HCT116 (cell line): Measurements from ENCODE around the gene EIF5A2. TPM values are rescaled to one million over a fixed set of nuclear protein-coding genes. Genes with fewer than 3 reads are reported as not detected.

Source experiments
- ATAC-seq: fragments of 200-7000 bp; cut with Tn5 transposase; 2 replicates; pipeline ENCODE4 v1.9.1; 2020; ENCODE audit warnings: mild to moderate bottlenecking, moderate library complexity
- BruUV-seq: library from RNA; stranded (reverse); fragments of 400-500 nt; replicated peaks from 2 replicates; lab custom pipeline; 2021; lab: Mats Ljungman, UMichigan
- CTCF ChIA-PET: fragments of 300-600 bp; sonication (Branson Sonifier 250); formaldehyde crosslinking; loops from one replicate; lab custom pipeline; 2021; ENCODE audit warnings: antibody characterized with exemption; lab: Charles Lee
- POLR2A ChIA-PET: fragments of 300-600, 350-600 bp; sonication (Branson Sonifier 250); formaldehyde crosslinking; loops from one replicate; lab custom pipeline; 2021; ENCODE audit warnings: antibody characterized with exemption; lab: Charles Lee
- RAD21 ChIA-PET, 2 experiments: fragments of 300-600 bp; sonication (Branson Sonifier 250); formaldehyde crosslinking; loops; one replicate each; lab custom pipeline; 2023; ENCODE audit warnings: low total read pairs in 2 of 2; ENCODE audit not compliant: uncharacterized antibody in 2 of 2, unreplicated experiment in 2 of 2, low non-redundant PET in 1 of 2; lab: Charles Lee
- DNase-seq: peaks from one replicate; pipeline ENCODE4 v3.0.0-alpha.2; 2010; ENCODE audit warnings: low read depth, low spot score
- H2AFZ ChIP-seq: fragments of 200-600 bp; shearing (Covaris generic), sonication (generic); 2 replicates; pipeline ENCODE4 v1.6.1; 2017; ENCODE audit warnings: low read depth, mixed run types, mixed read lengths, antibody characterized with exemption, low read length; ENCODE audit not compliant: poor library complexity, severe bottlenecking
- H3K27ac ChIP-seq: 2 replicates; pipeline ENCODE4 v1.5.1; 2012; ENCODE audit warnings: low read depth, low read length
- H3K27me3 ChIP-seq: fragments of 200-600 bp; sonication (generic); 2 replicates; pipeline ENCODE4 v1.6.1; 2016; ENCODE audit warnings: mixed run types, low read length, mixed read lengths; ENCODE audit not compliant: insufficient read depth
- H3K36me3 ChIP-seq, 2 experiments: fragments of 200-500 bp in 1 of 2; fragments of 200-600 bp in 1 of 2; sonication (Bioruptor generic) in 1 of 2; sonication (generic) in 1 of 2; 2 replicates each; pipeline versions ENCODE4 v1.5.1 to v1.6.1; 2014 to 2016; ENCODE audit warnings: low read length in 2 of 2, inconsistent platforms in 1 of 2, mixed read lengths in 1 of 2, mixed run types in 1 of 2; ENCODE audit not compliant: insufficient read depth in 2 of 2, control insufficient read depth in 1 of 2
- H3K4me1 ChIP-seq, 2 experiments: fragments of 200-600 bp in 1 of 2; sonication (generic) in 1 of 2; 2 replicates each; pipeline versions ENCODE4 v1.5.1 to v1.6.1; 2012 to 2017; ENCODE audit warnings: low read length in 2 of 2, inconsistent platforms in 1 of 2, mild to moderate bottlenecking in 1 of 2, mixed read lengths in 1 of 2, mixed run types in 1 of 2, moderate library complexity in 1 of 2; ENCODE audit not compliant: insufficient read depth in 2 of 2, control insufficient read depth in 1 of 2
- H3K4me2 ChIP-seq: fragments of 200-600 bp; sonication (generic); 2 replicates; pipeline ENCODE4 v1.6.1; 2017; ENCODE audit warnings: mixed run types, low read length, mixed read lengths
- H3K4me3 ChIP-seq, 2 experiments: fragments of 200-600 bp in 1 of 2; sonication (generic) in 1 of 2; replicated peaks in 1 of 2; 2 replicates each; pipeline ENCODE4 v1.5.1; 2011 to 2016; ENCODE audit warnings: low read length in 2 of 2, control low read depth in 1 of 2, low read depth in 1 of 2, mild to moderate bottlenecking in 1 of 2, mixed read lengths in 1 of 2, mixed run types in 1 of 2
- H3K79me2 ChIP-seq: fragments of 200-600 bp; sonication (generic); 2 replicates; pipeline ENCODE4 v1.6.1; 2017; ENCODE audit warnings: mild to moderate bottlenecking, mixed run types, low read length, moderate library complexity, mixed read lengths; ENCODE audit not compliant: insufficient read depth
- H3K9ac ChIP-seq: fragments of 200-600 bp; sonication (generic); 2 replicates; pipeline ENCODE4 v1.6.1; 2016; ENCODE audit warnings: low read length, mixed read lengths
- H3K9me2 ChIP-seq: fragments of 200-600 bp; sonication (generic), shearing (Covaris generic); 2 replicates; pipeline ENCODE4 v1.6.1; 2017; ENCODE audit warnings: mixed run types, mild to moderate bottlenecking, moderate library complexity; ENCODE audit not compliant: insufficient read depth
- H3K9me3 ChIP-seq, 2 experiments: fragments of 200-500 bp in 1 of 2; fragments of 200-600 bp in 1 of 2; sonication (Bioruptor generic) in 1 of 2; sonication (generic) in 1 of 2; 2 replicates each; pipeline ENCODE4 v1.6.1; 2014 to 2017; ENCODE audit warnings: low read length in 2 of 2, mixed read lengths in 2 of 2, inconsistent platforms in 1 of 2, low read depth in 1 of 2, mild to moderate bottlenecking in 1 of 2, mixed run types in 1 of 2, moderate library complexity in 1 of 2; ENCODE audit not compliant: control insufficient read depth in 1 of 2, insufficient read depth in 1 of 2
- H4K20me1 ChIP-seq: fragments of 200-600 bp; sonication (generic), shearing (Covaris generic); 2 replicates; pipeline ENCODE4 v1.6.1; 2017; ENCODE audit warnings: mixed run types, mild to moderate bottlenecking, moderate library complexity; ENCODE audit not compliant: insufficient read depth
- ATF3 ChIP-seq: IDR thresholded peaks from 2 replicates; pipeline ENCODE4 v1.6.1; 2012
- CBX3 ChIP-seq: IDR thresholded peaks from 2 replicates; pipeline ENCODE4 v1.6.1; 2012; ENCODE audit warnings: low read depth
- CEBPB ChIP-seq: IDR thresholded peaks from 2 replicates; pipeline ENCODE4 v1.6.1; 2012; ENCODE audit warnings: low read depth
- EGR1 ChIP-seq: IDR thresholded peaks from 2 replicates; pipeline ENCODE4 v1.6.1; 2012; ENCODE audit warnings: low read depth
- EZH2phosphoT487 ChIP-seq: fragments of 200-600 bp; IDR thresholded peaks from 2 replicates; pipeline ENCODE4 v1.6.1; 2018; ENCODE audit warnings: antibody characterized with exemption, borderline replicate concordance
- JUND ChIP-seq: IDR thresholded peaks from 2 replicates; pipeline ENCODE4 v1.6.1; 2012
- POLR2A ChIP-seq: IDR thresholded peaks from 2 replicates; pipeline ENCODE4 v1.7.0; 2011; ENCODE audit warnings: borderline replicate concordance; ENCODE audit not compliant: insufficient read depth, insufficient read length; ENCODE audit errors: extremely low read depth
- POLR2AphosphoS5 ChIP-seq: IDR thresholded peaks from 2 replicates; pipeline ENCODE4 v1.6.1; 2011; ENCODE audit warnings: mild to moderate bottlenecking, low read depth, low read length, moderate library complexity
- RAD21 ChIP-seq: IDR thresholded peaks from 2 replicates; pipeline ENCODE4 v1.6.1; 2012; ENCODE audit warnings: low read depth, mild to moderate bottlenecking
- SP1 ChIP-seq: IDR thresholded peaks from 2 replicates; pipeline ENCODE4 v1.6.1; 2012; ENCODE audit warnings: low read depth
- YY1 ChIP-seq: IDR thresholded peaks from 2 replicates; pipeline ENCODE4 v1.6.1; 2011; ENCODE audit warnings: low read length, low read depth, moderate library complexity, mild to moderate bottlenecking; ENCODE audit not compliant: insufficient replicate concordance; ENCODE audit errors: extremely low read depth
- ZBTB33 ChIP-seq: IDR thresholded peaks from 2 replicates; pipeline ENCODE4 v1.6.1; 2011; ENCODE audit warnings: mild to moderate bottlenecking, low read length, moderate library complexity; ENCODE audit not compliant: insufficient replicate concordance; ENCODE audit errors: extremely low read depth
- intact Hi-C: fragments of 100-400 bp; cut with micrococcal nuclease; formaldehyde crosslinking; loops from 2 replicates; pipeline ENCODE4 v1.10.0; 2022
- total RNA-seq: library from RNA; stranded (reverse); gene quantifications from one replicate; pipeline ENCODE4 v1.2.1, GENCODE V29; 2021; ENCODE audit not compliant: unreplicated experiment
- TF ChIP-seq, protein P1 (sequence below), 3 experiments: fragments of 200-600 bp in 1 of 3; sonication (generic) in 1 of 3; IDR thresholded peaks in 2 of 3; conservative IDR thresholded peaks in 1 of 3; 2 replicates each; pipeline ENCODE4 v1.5.1; 2012 to 2017; ENCODE audit warnings: low read depth in 2 of 3, low read length in 2 of 3, antibody characterized with exemption in 1 of 3, borderline replicate concordance in 1 of 3, control low read depth in 1 of 3, mild to moderate bottlenecking in 1 of 3, mixed read lengths in 1 of 3, mixed run types in 1 of 3, moderate library complexity in 1 of 3; ENCODE audit not compliant: insufficient read depth in 1 of 3

EIF5A2 gene
- total RNA-seq, 1 experiment from 2014 or later = 19.4 TPM

- TF ChIP-seq, protein P1, sequence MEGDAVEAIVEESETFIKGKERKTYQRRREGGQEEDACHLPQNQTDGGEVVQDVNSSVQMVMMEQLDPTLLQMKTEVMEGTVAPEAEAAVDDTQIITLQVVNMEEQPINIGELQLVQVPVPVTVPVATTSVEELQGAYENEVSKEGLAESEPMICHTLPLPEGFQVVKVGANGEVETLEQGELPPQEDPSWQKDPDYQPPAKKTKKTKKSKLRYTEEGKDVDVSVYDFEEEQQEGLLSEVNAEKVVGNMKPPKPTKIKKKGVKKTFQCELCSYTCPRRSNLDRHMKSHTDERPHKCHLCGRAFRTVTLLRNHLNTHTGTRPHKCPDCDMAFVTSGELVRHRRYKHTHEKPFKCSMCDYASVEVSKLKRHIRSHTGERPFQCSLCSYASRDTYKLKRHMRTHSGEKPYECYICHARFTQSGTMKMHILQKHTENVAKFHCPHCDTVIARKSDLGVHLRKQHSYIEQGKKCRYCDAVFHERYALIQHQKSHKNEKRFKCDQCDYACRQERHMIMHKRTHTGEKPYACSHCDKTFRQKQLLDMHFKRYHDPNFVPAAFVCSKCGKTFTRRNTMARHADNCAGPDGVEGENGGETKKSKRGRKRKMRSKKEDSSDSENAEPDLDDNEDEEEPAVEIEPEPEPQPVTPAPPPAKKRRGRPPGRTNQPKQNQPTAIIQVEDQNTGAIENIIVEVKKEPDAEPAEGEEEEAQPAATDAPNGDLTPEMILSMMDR (IDR thresholded peaks at IDR 0.05 in 2 of 3, conservative IDR thresholded peaks at IDR 0.05 in 1 of 3; ENCODE audit: borderline replicate concordance in 1 of 3, insufficient read depth in 1 of 3, low read depth in 2 of 3, low read length in 2 of 3) = no peak
- TF ChIP-seq EZH2phosphoT487 (no peak), SP1 (no peak), POLR2AphosphoS5 (no peak)
- TF ChIP-seq, all 23 proteins: peak for 0
These were observed 5.8 kb upstream of the EIF5A2 start (continued) for GRCh38 chr3:170914212-170914611.

GRCh38 chr3:170911051-170911450 lies 2.6 kb upstream of the EIF5A2 start:
- H3K4me2 ChIP-seq = no peak overlapping the region
- no peaks in the 10 kb centered on the region for H3K79me2 ChIP-seq
- RAD21 ChIA-PET = no interaction called here
- DNase-seq (no peak), ATAC-seq (no peak)
- intact Hi-C loops = no loop called here
- TF ChIP-seq EZH2phosphoT487 = no peak
- TF ChIP-seq CBX3 = no peak
- TF ChIP-seq EGR1 = no peak
- no peak for TF ChIP-seq POLR2A
- TF ChIP-seq ZBTB33 = no peak
- no peak for TF ChIP-seq JUND
- no peak for TF ChIP-seq CEBPB
- TF ChIP-seq YY1 = no peak
- no peak for TF ChIP-seq ATF3
- TF ChIP-seq RAD21 = no peak
- TF ChIP-seq POLR2AphosphoS5 = no peak
- no peak overlapping the region for H2AFZ ChIP-seq
- CTCF ChIA-PET = no interaction called here
- no TSS peak for BruUV-seq
- POLR2A ChIA-PET = no interaction called here
- no peaks in the 10 kb centered on the region for H3K27me3 ChIP-seq
- H3K9me2 ChIP-seq = no peaks in the 10 kb centered on the region
- H3K9ac ChIP-seq = no peak overlapping the region
- H3K9me3 ChIP-seq = no peaks in the 10 kb centered on the region; a peak in 1 of 4 replicates
- no peaks in the 10 kb centered on the region for H4K20me1 ChIP-seq
- peaks cover 4 to 18% of the 10 kb centered on the region in 2 experiments; a peak in 3 of 4 replicates for H3K4me1 ChIP-seq
- no peak overlapping the region for H3K27ac ChIP-seq
- H3K4me3 ChIP-seq = no peak overlapping the region
- no peaks in the 10 kb centered on the region for H3K36me3 ChIP-seq
